Brain microvascular endothelial cell (primary cell): ENCODE measurements around the gene RAB24.
"Not testable (repeated sequence)": the region's sequence is repeated elsewhere in the genome, so short reads cannot be mapped to it uniquely, and the experiment has no call there.

Experiments used
- DNase-seq: peaks from one replicate; pipeline ENCODE4 v3.0.0-alpha.2; 2020
- H3K27ac ChIP-seq: fragments of 250-450 bp; sonication (Bioruptor Pico); 2 replicates; pipeline ENCODE4 v1.5.1; 2020; ENCODE audit warnings: mild to moderate bottlenecking, moderate library complexity
- H3K27me3 ChIP-seq: fragments of 250-450 bp; sonication (Bioruptor Pico); replicated peaks from 2 replicates; pipeline ENCODE4 v1.5.1; 2020; ENCODE audit warnings: mild to moderate bottlenecking
- H3K36me3 ChIP-seq: fragments of 250-450 bp; sonication (Bioruptor Pico); replicated peaks from 2 replicates; pipeline ENCODE4 v1.5.1; 2020; ENCODE audit warnings: mild to moderate bottlenecking
- H3K4me3 ChIP-seq: 2 replicates; pipeline ENCODE4 v1.5.1; 2011; ENCODE audit warnings: low read depth, mild to moderate bottlenecking, control low read depth, low read length, moderate library complexity
- CTCF ChIP-seq: IDR thresholded peaks from 2 replicates; pipeline ENCODE4 v1.5.1; 2011; ENCODE audit warnings: low read depth, mild to moderate bottlenecking, moderate library complexity, low read length, control low read depth, inconsistent platforms; ENCODE audit errors: missing control alignments
- in situ Hi-C: cut with HindIII; loops from 2 replicates; pipeline ENCODE4 v1.10.0; 2017; ENCODE audit warnings: low sequenced_read_pairs, low pct_ligation_motif_present

Gene RAB24

GRCh38 chr5:177310332-177310731, 6.8 kb upstream of the RAB24 start:
- no peak for TF ChIP-seq CTCF

GRCh38 chr5:177309351-177310191, 6.1 kb upstream of the RAB24 start:
- Histone ChIP-seq H3K27me3 (no peaks in the 10 kb centered on the region), H3K27ac (no peak overlapping the region), H3K36me3 (peaks cover 22% of the 10 kb centered on the region), H3K4me3 (no peak overlapping the region)
- peak; percentile 53 for DNase-seq
- TF ChIP-seq CTCF, result peak; percentile 97
- in situ Hi-C loops, result loop anchor here (25.0 kb wide), 1 partner anchor 128 kb away; the partner anchor contains the start of genes GRK6 and PRR7

More at GRCh38 chr5:177310332-177310731, 6.8 kb upstream of the RAB24 start:
- in situ Hi-C loops, result loop anchor here (25.0 kb wide), 1 partner anchor 127 kb away; the partner anchor contains the start of genes GRK6 and PRR7
- Histone ChIP-seq H3K36me3 (peaks cover 18% of the 10 kb centered on the region), H3K4me3 (peak overlapping the region; percentile 65), H3K27me3 (no peaks in the 10 kb centered on the region), H3K27ac (no peak overlapping the region)
- DNase-seq, result no peak

GRCh38 chr5:177308740-177309139, 5.2 kb upstream of the RAB24 start:
- H3K27me3 ChIP-seq, result no peaks in the 10 kb centered on the region
- no peak overlapping the region for H3K27ac ChIP-seq
- TF ChIP-seq CTCF, result no peak
- no peak for DNase-seq
- no peak overlapping the region for H3K4me3 ChIP-seq
- H3K36me3 ChIP-seq, result peaks cover 23% of the 10 kb centered on the region
- in situ Hi-C loops, result loop anchor here (25.0 kb wide), 1 partner anchor 129 kb away; the partner anchor contains the start of genes GRK6 and PRR7

GRCh38 chr5:177307544-177308363, 4.2 kb upstream of the RAB24 start:
- no peak for TF ChIP-seq CTCF
- no peak overlapping the region for H3K4me3 ChIP-seq

GRCh38 chr5:177306674-177307543, 3.4 kb upstream of the RAB24 start:
- no peak for TF ChIP-seq CTCF
- in situ Hi-C loops, result loop anchor here (25.0 kb wide), 1 partner anchor 130 kb away; the partner anchor contains the start of genes GRK6 and PRR7
- peak overlapping the region; percentile 62 for H3K27ac ChIP-seq
- peak; percentile 33 for DNase-seq
- no peak overlapping the region for H3K4me3 ChIP-seq
- no peaks in the 10 kb centered on the region for H3K27me3 ChIP-seq
- H3K36me3 ChIP-seq, result peaks cover 23% of the 10 kb centered on the region

More at GRCh38 chr5:177307544-177308363, 4.2 kb upstream of the RAB24 start:
- in situ Hi-C loops, result loop anchor here (25.0 kb wide), 1 partner anchor 130 kb away; the partner anchor contains the start of genes GRK6 and PRR7
- Histone ChIP-seq H3K27ac (peak overlapping the region; percentile 43), H3K27me3 (no peaks in the 10 kb centered on the region), H3K36me3 (peaks cover 23% of the 10 kb centered on the region)
- DNase-seq, result no peak

GRCh38 chr5:177306103-177306640, 2.7 kb upstream of the RAB24 start:
- peaks cover 29% of the 10 kb centered on the region for H3K36me3 ChIP-seq
- not testable (repeated sequence) for DNase-seq, H3K27ac ChIP-seq, H3K27me3 ChIP-seq, H3K4me3 ChIP-seq
- in situ Hi-C loops, result loop anchor here (25.0 kb wide), 1 partner anchor 131 kb away; the partner anchor contains the start of genes GRK6 and PRR7
